Measurements from ENCODE around the gene LTA.

LTA gene

DNA sequence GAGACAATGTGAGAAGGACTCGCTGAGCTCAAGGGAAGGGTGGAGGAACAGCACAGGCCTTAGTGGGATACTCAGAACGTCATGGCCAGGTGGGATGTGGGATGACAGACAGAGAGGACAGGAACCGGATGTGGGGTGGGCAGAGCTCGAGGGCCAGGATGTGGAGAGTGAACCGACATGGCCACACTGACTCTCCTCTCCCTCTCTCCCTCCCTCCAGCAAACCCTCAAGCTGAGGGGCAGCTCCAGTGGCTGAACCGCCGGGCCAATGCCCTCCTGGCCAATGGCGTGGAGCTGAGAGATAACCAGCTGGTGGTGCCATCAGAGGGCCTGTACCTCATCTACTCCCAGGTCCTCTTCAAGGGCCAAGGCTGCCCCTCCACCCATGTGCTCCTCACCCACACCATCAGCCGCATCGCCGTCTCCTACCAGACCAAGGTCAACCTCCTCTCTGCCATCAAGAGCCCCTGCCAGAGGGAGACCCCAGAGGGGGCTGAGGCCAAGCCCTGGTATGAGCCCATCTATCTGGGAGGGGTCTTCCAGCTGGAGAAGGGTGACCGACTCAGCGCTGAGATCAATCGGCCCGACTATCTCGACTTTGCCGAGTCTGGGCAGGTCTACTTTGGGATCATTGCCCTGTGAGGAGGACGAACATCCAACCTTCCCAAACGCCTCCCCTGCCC is 4.9 kb downstream of the LTA start:
- TF ChIP-seq, protein P1, sequence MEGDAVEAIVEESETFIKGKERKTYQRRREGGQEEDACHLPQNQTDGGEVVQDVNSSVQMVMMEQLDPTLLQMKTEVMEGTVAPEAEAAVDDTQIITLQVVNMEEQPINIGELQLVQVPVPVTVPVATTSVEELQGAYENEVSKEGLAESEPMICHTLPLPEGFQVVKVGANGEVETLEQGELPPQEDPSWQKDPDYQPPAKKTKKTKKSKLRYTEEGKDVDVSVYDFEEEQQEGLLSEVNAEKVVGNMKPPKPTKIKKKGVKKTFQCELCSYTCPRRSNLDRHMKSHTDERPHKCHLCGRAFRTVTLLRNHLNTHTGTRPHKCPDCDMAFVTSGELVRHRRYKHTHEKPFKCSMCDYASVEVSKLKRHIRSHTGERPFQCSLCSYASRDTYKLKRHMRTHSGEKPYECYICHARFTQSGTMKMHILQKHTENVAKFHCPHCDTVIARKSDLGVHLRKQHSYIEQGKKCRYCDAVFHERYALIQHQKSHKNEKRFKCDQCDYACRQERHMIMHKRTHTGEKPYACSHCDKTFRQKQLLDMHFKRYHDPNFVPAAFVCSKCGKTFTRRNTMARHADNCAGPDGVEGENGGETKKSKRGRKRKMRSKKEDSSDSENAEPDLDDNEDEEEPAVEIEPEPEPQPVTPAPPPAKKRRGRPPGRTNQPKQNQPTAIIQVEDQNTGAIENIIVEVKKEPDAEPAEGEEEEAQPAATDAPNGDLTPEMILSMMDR (IDR thresholded peaks at IDR 0.05; ENCODE audit: low read depth, low read length, missing control alignments), result no peak
- in situ Hi-C loops (cut with HindIII; ENCODE audit: low pct_ligation_motif_present, low sequenced_read_pairs), result no loop called here
- no peak overlapping the region for H3K27ac ChIP-seq
- DNase-seq, result no peak
- no peaks in the 10 kb centered on the region for H3K36me3 ChIP-seq (replicated peaks)
- H3K27me3 ChIP-seq (replicated peaks), result no peaks in the 10 kb centered on the region
- H3K4me3 ChIP-seq (ENCODE audit: low read depth, low read length), result no peak overlapping the region

DNA sequence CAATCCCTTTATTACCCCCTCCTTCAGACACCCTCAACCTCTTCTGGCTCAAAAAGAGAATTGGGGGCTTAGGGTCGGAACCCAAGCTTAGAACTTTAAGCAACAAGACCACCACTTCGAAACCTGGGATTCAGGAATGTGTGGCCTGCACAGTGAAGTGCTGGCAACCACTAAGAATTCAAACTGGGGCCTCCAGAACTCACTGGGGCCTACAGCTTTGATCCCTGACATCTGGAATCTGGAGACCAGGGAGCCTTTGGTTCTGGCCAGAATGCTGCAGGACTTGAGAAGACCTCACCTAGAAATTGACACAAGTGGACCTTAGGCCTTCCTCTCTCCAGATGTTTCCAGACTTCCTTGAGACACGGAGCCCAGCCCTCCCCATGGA is 5.5 kb downstream of the LTA start:
- no peaks in the 10 kb centered on the region for H3K36me3 ChIP-seq (replicated peaks)
- in situ Hi-C loops (cut with HindIII; ENCODE audit: low pct_ligation_motif_present, low sequenced_read_pairs), result no loop called here
- H3K27ac ChIP-seq, result no peak overlapping the region
- H3K27me3 ChIP-seq (replicated peaks), result no peaks in the 10 kb centered on the region
- no peak for DNase-seq
- H3K4me3 ChIP-seq (ENCODE audit: low read depth, low read length), result no peak overlapping the region
- TF ChIP-seq, protein P1 (IDR thresholded peaks at IDR 0.05; ENCODE audit: low read depth, low read length, missing control alignments), result no peak

DNA sequence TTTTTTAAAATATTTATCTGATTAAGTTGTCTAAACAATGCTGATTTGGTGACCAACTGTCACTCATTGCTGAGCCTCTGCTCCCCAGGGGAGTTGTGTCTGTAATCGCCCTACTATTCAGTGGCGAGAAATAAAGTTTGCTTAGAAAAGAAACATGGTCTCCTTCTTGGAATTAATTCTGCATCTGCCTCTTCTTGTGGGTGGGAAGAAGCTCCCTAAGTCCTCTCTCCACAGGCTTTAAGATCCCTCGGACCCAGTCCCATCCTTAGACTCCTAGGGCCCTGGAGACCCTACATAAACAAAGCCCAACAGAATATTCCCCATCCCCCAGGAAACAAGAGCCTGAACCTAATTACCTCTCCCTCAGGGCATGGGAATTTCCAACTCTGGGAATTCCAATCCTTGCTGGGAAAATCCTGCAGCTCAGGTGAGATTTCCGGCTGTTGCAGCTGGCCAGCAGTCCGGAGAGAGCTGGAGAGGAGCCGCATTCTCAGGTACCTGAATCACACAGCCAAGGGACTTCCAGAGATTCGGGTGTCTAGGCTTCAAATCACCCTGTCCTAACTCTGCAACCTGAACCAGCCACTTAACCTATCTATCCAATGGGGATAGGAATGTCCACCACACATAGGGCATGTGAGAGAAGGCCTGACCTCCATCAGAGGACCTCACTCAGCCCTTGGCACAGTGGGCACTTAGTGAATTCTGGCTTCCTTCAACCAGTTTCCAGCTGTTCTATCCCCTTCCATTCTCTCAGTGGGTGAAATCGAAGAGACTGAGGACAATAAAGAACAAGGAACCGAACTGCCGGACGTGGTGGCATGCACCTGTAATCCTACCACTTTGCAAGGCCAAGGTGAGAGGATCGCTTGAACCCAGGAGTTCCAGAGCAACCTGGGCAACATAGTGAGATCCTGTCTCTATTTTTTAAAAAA is 6.4 kb downstream of the LTA start:
- no peak overlapping the region for H3K4me3 ChIP-seq (ENCODE audit: low read depth, low read length)
- no peaks in the 10 kb centered on the region for H3K27me3 ChIP-seq (replicated peaks)
- TF ChIP-seq, protein P1 (IDR thresholded peaks at IDR 0.05; ENCODE audit: low read depth, low read length, missing control alignments), result no peak
- DNase-seq, result no peak
- no peaks in the 10 kb centered on the region for H3K36me3 ChIP-seq (replicated peaks)
- no peak overlapping the region for H3K27ac ChIP-seq
- in situ Hi-C loops (cut with HindIII; ENCODE audit: low pct_ligation_motif_present, low sequenced_read_pairs), result no loop called here

DNA sequence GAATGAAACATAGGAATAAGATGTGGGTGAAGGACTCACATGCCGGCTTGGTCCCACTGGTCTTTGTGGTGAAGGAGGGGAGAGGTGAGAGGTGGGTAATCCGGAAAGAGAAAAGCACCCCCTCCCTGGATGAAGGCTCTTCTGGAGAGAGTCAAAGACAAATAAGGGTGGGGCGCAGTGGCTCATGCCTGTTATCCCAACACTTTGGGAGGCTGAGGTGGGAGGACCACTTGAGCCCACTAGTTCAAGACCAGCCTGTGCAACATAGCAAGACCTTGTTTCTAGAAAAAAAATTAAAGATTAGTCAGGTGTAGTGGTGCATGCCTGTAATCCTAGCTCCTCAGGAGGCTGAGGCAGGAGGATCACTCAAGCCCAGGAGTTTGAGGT is 7.0 kb downstream of the LTA start:
- H3K36me3 ChIP-seq (replicated peaks), result no peaks in the 10 kb centered on the region
- no peak for DNase-seq
- H3K27me3 ChIP-seq (replicated peaks), result no peaks in the 10 kb centered on the region
- TF ChIP-seq, protein P1 (IDR thresholded peaks at IDR 0.05; ENCODE audit: low read depth, low read length, missing control alignments), result no peak
- H3K4me3 ChIP-seq (ENCODE audit: low read depth, low read length), result no peak overlapping the region
- in situ Hi-C loops (cut with HindIII; ENCODE audit: low pct_ligation_motif_present, low sequenced_read_pairs), result no loop called here
- H3K27ac ChIP-seq, result no peak overlapping the region

DNA sequence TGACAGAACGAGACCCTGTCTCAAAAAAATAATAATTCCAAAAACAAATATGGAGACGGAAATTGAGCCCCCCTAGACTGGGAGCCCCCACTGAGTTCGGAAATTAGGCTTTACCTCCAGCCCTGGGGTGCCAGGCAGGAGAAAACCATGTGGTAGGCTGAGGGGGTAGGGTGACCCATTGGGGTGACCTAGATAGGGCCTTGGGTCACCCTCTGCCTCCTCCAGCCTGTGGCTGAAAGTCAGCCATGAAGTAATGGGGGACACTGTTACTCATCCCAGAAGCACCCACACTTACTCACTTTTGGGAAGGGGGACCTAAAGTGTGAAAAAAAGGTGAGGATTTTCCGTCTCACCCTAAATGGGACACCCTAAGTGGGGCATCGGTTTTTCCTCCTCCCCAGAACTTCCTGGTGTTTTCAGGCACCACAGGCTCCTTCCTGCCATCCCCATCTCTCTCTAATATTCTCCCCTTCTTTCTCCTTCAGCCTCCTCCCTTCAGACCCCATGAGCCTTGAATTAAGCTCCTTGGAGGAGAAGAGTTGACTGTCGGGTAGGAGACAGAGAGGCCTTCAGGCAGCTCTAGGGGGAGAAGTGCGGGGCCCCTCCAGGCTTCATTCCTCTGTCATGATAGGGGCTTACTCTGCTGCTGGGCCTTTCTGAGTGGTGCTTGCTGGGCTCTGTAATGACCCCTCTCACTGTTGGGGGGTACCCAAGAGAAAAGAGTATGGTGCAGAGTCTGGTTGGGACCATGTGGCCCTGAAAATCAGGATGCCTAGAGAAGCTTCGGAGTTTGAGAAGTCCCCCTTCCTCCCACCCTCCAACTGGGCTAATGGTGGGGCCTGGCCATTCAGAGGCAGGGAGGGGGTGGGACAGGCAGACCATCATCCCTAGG is 7.7 kb downstream of the LTA start:
- H3K27me3 ChIP-seq (replicated peaks), result no peaks in the 10 kb centered on the region
- no peak overlapping the region for H3K27ac ChIP-seq
- no peak for DNase-seq
- H3K36me3 ChIP-seq (replicated peaks), result no peaks in the 10 kb centered on the region
- in situ Hi-C loops (cut with HindIII; ENCODE audit: low pct_ligation_motif_present, low sequenced_read_pairs), result no loop called here
- no peak overlapping the region for H3K4me3 ChIP-seq (ENCODE audit: low read depth, low read length)
- TF ChIP-seq, protein P1 (IDR thresholded peaks at IDR 0.05; ENCODE audit: low read depth, low read length, missing control alignments), result no peak

Measured in brain microvascular endothelial cell (primary cell).